HepG2 (cell line): ENCODE data around the gene AARS2. TPM values are rescaled to one million over a fixed set of nuclear protein-coding genes. Genes with fewer than 3 reads are reported as not detected.
A peak's percentile ranks its signal among the peaks of the same experiment; 100 is the strongest.

Experiments used
- AKAP8 ChIP-seq: sonication (generic); formaldehyde crosslinking; IDR thresholded peaks from 2 replicates; pipeline ENCODE4 v1.5.1; 2020; ENCODE audit warnings: mild to moderate bottlenecking, missing genetic modification reagents
- FIP1L1 ChIP-seq: fragments of 200-400 bp; formaldehyde crosslinking; IDR thresholded peaks from 2 replicates; pipeline ENCODE4 v1.6.1; 2018; ENCODE audit warnings: low read depth, mild to moderate bottlenecking, low read length, moderate library complexity, borderline replicate concordance; ENCODE audit not compliant: insufficient read depth
- FUBP1 ChIP-seq: sonication (generic); formaldehyde crosslinking; IDR thresholded peaks from 2 replicates; pipeline ENCODE4 v1.5.1; 2020; ENCODE audit warnings: missing genetic modification reagents, mild to moderate bottlenecking, borderline replicate concordance
- HNRNPK ChIP-seq: fragments of 200-400 bp; formaldehyde crosslinking; IDR thresholded peaks from 2 replicates; pipeline ENCODE4 v1.6.1; 2018; ENCODE audit warnings: low read length, low read depth, moderate library complexity, mild to moderate bottlenecking; ENCODE audit not compliant: poor library complexity, severe bottlenecking
- IKZF4 ChIP-seq: sonication (generic); formaldehyde crosslinking; IDR thresholded peaks from 2 replicates; pipeline ENCODE4 v1.5.1; 2020; ENCODE audit warnings: borderline replicate concordance, mild to moderate bottlenecking, low read depth, missing genetic modification reagents; ENCODE audit errors: not compliant biosample characterization
- KDM4B ChIP-seq: sonication (generic); formaldehyde crosslinking; IDR thresholded peaks from 2 replicates; pipeline ENCODE4 v1.4.0; 2020; ENCODE audit warnings: missing genetic modification reagents
- NCOA2 ChIP-seq: sonication (generic); formaldehyde crosslinking; IDR thresholded peaks from 2 replicates; pipeline ENCODE4 v1.8.0; 2022; ENCODE audit warnings: inconsistent platforms
- NKX3-1 ChIP-seq: sonication (generic); formaldehyde crosslinking; IDR thresholded peaks from 2 replicates; pipeline ENCODE4 v1.5.0; 2020; ENCODE audit warnings: missing genetic modification reagents
- NONO ChIP-seq, 2 experiments: fragments of 450-650 bp in 1 of 2; sonication (generic) in 1 of 2; formaldehyde crosslinking in 1 of 2; IDR thresholded peaks in 1 of 2; conservative IDR thresholded peaks in 1 of 2; 2 replicates each; pipeline versions ENCODE4 v1.6.1 to v1.8.0; 2017 to 2022; ENCODE audit warnings: mild to moderate bottlenecking in 1 of 2, missing genetic modification reagents in 1 of 2, moderate library complexity in 1 of 2
- PTBP1 ChIP-seq: fragments of 200-400 bp; formaldehyde crosslinking; IDR thresholded peaks from 2 replicates; pipeline ENCODE4 v1.6.1; 2018; ENCODE audit warnings: low read length, low read depth; ENCODE audit not compliant: poor library complexity, severe bottlenecking
- SMARCC2 ChIP-seq: fragments of 450-650 bp; IDR thresholded peaks from 2 replicates; pipeline ENCODE4 v1.6.1; 2017; ENCODE audit warnings: antibody characterized with exemption, mild to moderate bottlenecking
- U2AF2 ChIP-seq: fragments of 200-400 bp; formaldehyde crosslinking; IDR thresholded peaks from 2 replicates; pipeline ENCODE4 v1.6.1; 2017; ENCODE audit warnings: low read depth, mild to moderate bottlenecking, low read length
- ZBTB42 ChIP-seq: sonication (generic); formaldehyde crosslinking; IDR thresholded peaks from 2 replicates; pipeline ENCODE4 v1.5.0; 2020; ENCODE audit warnings: mild to moderate bottlenecking, missing genetic modification reagents
- ZFP82 ChIP-seq: sonication (generic); formaldehyde crosslinking; IDR thresholded peaks from 2 replicates; pipeline ENCODE4 v1.5.1; 2020; ENCODE audit warnings: mild to moderate bottlenecking, missing genetic modification reagents, borderline replicate concordance
- ZNF343 ChIP-seq: sonication (generic); formaldehyde crosslinking; IDR thresholded peaks from 2 replicates; pipeline ENCODE4 v1.4.0; 2020; ENCODE audit warnings: mild to moderate bottlenecking, missing genetic modification reagents
- ZNF383 ChIP-seq: sonication (generic); formaldehyde crosslinking; IDR thresholded peaks from 2 replicates; pipeline ENCODE4 v1.4.0; 2020; ENCODE audit warnings: missing genetic modification reagents, mild to moderate bottlenecking, borderline replicate concordance
- ZNF660 ChIP-seq: sonication (generic); formaldehyde crosslinking; IDR thresholded peaks from 2 replicates; pipeline ENCODE4 v1.5.1; 2020; ENCODE audit warnings: mild to moderate bottlenecking, low read depth, missing genetic modification reagents, borderline replicate concordance
- ZNF773 ChIP-seq: sonication (generic); formaldehyde crosslinking; IDR thresholded peaks from 2 replicates; pipeline ENCODE4 v1.4.0; 2020; ENCODE audit warnings: missing genetic modification reagents, borderline replicate concordance
- ZNF883 ChIP-seq: sonication (generic); formaldehyde crosslinking; IDR thresholded peaks from 2 replicates; pipeline ENCODE4 v1.5.1; 2020; ENCODE audit warnings: mild to moderate bottlenecking, missing genetic modification reagents; ENCODE audit errors: not compliant biosample characterization
- polyA plus RNA-seq, 8 experiments: library from polyadenylated mRNA; depleted of rRNA in 3 of 8; stranded (reverse) in 7 of 8; unstranded in 1 of 8; fragments of >200 nt; fragmentation: Illumina TruSeq in 4 of 8; extraction: Trizol in 4 of 8; gene quantifications; 2 replicates each; pipeline versions ENCODE4 v1.2.1 to v1.2.3, GENCODE V29; 2011 to 2016; ENCODE audit warnings: low read depth in 4 of 8, missing spikeins in 1 of 8, mixed read lengths in 1 of 8; ENCODE audit not compliant: insufficient read depth in 1 of 8
- total RNA-seq, 5 experiments: library from RNA; depleted of rRNA; stranded (reverse); fragments of >200 nt; fragmentation: Illumina TruSeq; extraction: Trizol; gene quantifications; 2 replicates each; pipeline ENCODE4 v1.2.3, GENCODE V29; 2016; ENCODE audit warnings: low read depth in 1 of 5
- TF ChIP-seq, protein P1 (sequence below): sonication (generic); formaldehyde crosslinking; IDR thresholded peaks from 2 replicates; pipeline ENCODE4 v1.5.1; 2020; ENCODE audit warnings: missing genetic modification reagents, mild to moderate bottlenecking, borderline replicate concordance
- TF ChIP-seq, protein P2 (sequence below): IDR thresholded peaks from 2 replicates; pipeline ENCODE4 v1.6.1; 2012; ENCODE audit warnings: low read length, improper control_type of control experiment
- TF ChIP-seq, protein P3 (sequence below): sonication (generic); formaldehyde crosslinking; IDR thresholded peaks from 2 replicates; pipeline ENCODE4 v1.4.0; 2020; ENCODE audit warnings: missing genetic modification reagents

The AARS2 gene
- total and polyA plus RNA-seq, 2 of the 13 experiments (the other 11 are each of a cell fraction or from before 2014, with no cell fraction given) = 7.5 to 24.1 TPM

- TF ChIP-seq ZNF883 (CRISPR knock-in tag) (peak; percentile 34), NONO (IDR thresholded peaks at IDR 0.05) (no peak), NONO (CRISPR knock-in tag; conservative IDR thresholded peaks at IDR 0.05) (no peak), NCOA2 (CRISPR knock-in tag) (no peak), FIP1L1 (no peak), IKZF4 (CRISPR knock-in tag) (peak; percentile 40), HNRNPK (no peak), ZNF773 (CRISPR knock-in tag) (no peak), ZBTB42 (CRISPR knock-in tag) (no peak), SMARCC2 (no peak), NKX3-1 (no peak), AKAP8 (CRISPR knock-in tag) (no peak), KDM4B (no peak), U2AF2 (no peak), ZNF383 (0 out of 2 replicates have a peak, but pooled peaks have one; percentile 1), ZFP82 (no peak), ZNF660 (no peak), ZNF343 (CRISPR knock-in tag) (no peak), FUBP1 (0 out of 2 replicates have a peak, but pooled peaks have one; percentile 38), PTBP1 (no peak)
- TF ChIP-seq, protein P1, sequence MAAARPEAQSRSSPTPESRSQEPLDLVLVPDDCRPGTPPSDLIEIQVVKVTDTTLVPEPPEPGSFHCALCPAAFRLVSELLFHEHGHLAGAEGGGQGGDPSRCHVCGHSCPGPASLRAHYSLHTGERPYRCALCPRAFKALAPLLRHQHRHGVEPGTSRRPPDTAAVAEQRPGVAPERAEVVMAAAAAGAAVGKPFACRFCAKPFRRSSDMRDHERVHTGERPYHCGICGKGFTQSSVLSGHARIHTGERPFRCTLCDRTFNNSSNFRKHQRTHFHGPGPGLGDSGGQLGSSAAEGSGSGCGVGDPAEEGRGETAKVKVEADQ (CRISPR knock-in tag) = peak; percentile 13; the same call in 1 of the 2 replicates
- TF ChIP-seq, protein P2, sequence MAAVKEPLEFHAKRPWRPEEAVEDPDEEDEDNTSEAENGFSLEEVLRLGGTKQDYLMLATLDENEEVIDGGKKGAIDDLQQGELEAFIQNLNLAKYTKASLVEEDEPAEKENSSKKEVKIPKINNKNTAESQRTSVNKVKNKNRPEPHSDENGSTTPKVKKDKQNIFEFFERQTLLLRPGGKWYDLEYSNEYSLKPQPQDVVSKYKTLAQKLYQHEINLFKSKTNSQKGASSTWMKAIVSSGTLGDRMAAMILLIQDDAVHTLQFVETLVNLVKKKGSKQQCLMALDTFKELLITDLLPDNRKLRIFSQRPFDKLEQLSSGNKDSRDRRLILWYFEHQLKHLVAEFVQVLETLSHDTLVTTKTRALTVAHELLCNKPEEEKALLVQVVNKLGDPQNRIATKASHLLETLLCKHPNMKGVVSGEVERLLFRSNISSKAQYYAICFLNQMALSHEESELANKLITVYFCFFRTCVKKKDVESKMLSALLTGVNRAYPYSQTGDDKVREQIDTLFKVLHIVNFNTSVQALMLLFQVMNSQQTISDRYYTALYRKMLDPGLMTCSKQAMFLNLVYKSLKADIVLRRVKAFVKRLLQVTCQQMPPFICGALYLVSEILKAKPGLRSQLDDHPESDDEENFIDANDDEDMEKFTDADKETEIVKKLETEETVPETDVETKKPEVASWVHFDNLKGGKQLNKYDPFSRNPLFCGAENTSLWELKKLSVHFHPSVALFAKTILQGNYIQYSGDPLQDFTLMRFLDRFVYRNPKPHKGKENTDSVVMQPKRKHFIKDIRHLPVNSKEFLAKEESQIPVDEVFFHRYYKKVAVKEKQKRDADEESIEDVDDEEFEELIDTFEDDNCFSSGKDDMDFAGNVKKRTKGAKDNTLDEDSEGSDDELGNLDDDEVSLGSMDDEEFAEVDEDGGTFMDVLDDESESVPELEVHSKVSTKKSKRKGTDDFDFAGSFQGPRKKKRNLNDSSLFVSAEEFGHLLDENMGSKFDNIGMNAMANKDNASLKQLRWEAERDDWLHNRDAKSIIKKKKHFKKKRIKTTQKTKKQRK = peak; percentile 23; the same call in 1 of the 2 replicates
- TF ChIP-seq, protein P3, sequence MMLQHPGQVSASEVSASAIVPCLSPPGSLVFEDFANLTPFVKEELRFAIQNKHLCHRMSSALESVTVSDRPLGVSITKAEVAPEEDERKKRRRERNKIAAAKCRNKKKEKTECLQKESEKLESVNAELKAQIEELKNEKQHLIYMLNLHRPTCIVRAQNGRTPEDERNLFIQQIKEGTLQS (CRISPR knock-in tag) = no peak
Measured at GRCh38 chr6:44255871-44256774, 57.0 kb downstream of the AARS2 start (continued).
